ENCODE data around the gene SLX9. TPM values are rescaled to one million over a fixed set of nuclear protein-coding genes. Genes with fewer than 3 reads are reported as not detected.

Gene SLX9
- total RNA-seq, 1 experiment from 2014 or later, result 58.7 TPM

DNA sequence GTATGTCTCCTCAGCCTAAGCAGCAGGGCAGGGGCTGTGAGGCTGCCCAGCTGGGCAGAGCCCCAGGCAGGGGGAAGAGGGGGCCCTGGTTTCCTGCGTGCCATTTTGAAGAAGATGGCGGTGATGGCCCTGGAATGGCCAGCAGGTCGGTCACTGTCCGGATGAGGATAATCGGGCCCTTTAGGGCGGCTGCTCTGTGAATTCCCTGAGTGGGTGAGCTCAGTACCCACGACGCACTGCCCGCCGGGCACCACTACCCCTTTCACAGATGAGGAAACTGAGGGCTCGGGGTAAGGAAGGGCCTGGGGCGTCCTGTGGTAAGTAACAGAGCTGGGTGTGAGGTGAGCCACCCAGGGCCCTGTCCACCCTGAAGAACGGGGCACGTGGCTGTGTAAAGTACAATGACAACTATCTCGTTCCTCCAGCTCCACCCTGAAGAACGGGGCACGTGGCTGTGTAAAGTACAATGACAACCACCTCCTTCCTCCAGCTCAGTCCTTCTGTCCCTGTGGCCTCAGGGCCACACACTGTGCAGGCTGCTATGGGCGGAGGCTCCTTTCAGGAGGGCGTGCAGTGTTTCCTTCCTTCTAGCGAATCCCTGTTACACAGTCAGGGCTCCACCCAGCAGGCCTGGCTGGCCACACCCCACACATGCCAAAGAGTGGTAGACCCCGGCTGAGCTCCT, 42.4 kb upstream of the SLX9 start:
- intact Hi-C loops (cut with micrococcal nuclease), result no loop called here
- Mint-ChIP-seq H3K27me3 (ENCODE audit: insufficient read depth, unreplicated experiment) (no peaks in the 10 kb centered on the region), H3K4me3 (ENCODE audit: unreplicated experiment) (no peak overlapping the region), H3K27ac (ENCODE audit: low read depth, unreplicated experiment) (no peak overlapping the region), H3K9me3 (ENCODE audit: unreplicated experiment) (no peaks in the 10 kb centered on the region), H3K36me3 (ENCODE audit: insufficient read depth, unreplicated experiment) (peaks cover under 1% of the 10 kb centered on the region), H3K4me1 (ENCODE audit: insufficient read depth, unreplicated experiment) (no peaks in the 10 kb centered on the region)
- CTCF ChIA-PET, result interaction anchor here (0.6 to 1.0 kb wide), 3 partner anchors 14 to 96 kb away, joined by 3 to 4 read pairs (median 4); no protein-coding TSS in a partner anchor
- POLR2A ChIA-PET, result interaction anchor here (1.3 kb wide), 1 partner anchor 96 kb away, joined by 3 read pairs; the partner anchor contains the start of gene UBE2G2
- no peak for TF ChIP-seq CTCF (IDR thresholded peaks at IDR 0.05; ENCODE audit: unreplicated experiment)
- no TSS peak for BruUV-seq (replicated peaks)
- no peak for DNase-seq (ENCODE audit: unreplicated experiment)

DNA sequence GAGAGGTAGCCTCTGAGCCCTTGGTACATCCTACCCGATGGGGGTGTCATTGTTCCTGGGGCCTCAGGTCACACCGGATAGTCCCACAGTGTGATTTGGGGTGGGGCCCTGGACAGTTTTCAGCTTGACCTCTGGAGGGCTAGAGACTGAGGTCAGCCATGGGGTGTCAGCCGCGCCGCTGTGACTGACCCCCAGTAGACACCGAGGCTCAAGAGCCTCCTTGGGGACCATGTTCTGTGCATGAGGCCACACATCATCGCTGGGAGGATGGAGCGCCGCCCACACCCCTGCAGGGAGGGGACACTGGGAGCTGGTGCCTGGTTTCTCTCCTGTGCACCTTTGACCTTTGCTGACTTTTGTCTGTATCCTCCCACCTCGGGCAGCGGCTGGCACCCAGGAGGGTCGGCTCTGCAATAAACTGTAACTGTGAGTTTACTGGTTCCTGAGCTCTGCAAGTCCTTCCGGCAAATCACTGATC, 41.8 kb upstream of the SLX9 start:
- Mint-ChIP-seq H3K4me3 (ENCODE audit: unreplicated experiment) (no peak overlapping the region), H3K36me3 (ENCODE audit: insufficient read depth, unreplicated experiment) (peaks cover 6% of the 10 kb centered on the region), H3K9me3 (ENCODE audit: unreplicated experiment) (no peaks in the 10 kb centered on the region), H3K27ac (ENCODE audit: low read depth, unreplicated experiment) (no peak overlapping the region), H3K4me1 (ENCODE audit: insufficient read depth, unreplicated experiment) (no peaks in the 10 kb centered on the region), H3K27me3 (ENCODE audit: insufficient read depth, unreplicated experiment) (no peaks in the 10 kb centered on the region)
- intact Hi-C loops (cut with micrococcal nuclease), result no loop called here
- ChIA-PET CTCF (interaction anchor here (0.5 to 1.0 kb wide), 4 partner anchors 13 to 284 kb away, joined by 3 to 5 read pairs (median 4); no protein-coding TSS in a partner anchor), POLR2A (interaction anchor here (1.3 kb wide), 1 partner anchor 96 kb away, joined by 3 read pairs; the partner anchor contains the start of gene UBE2G2)
- no TSS peak for BruUV-seq (replicated peaks)
- no peak for DNase-seq (ENCODE audit: unreplicated experiment)
- no peak for TF ChIP-seq CTCF (IDR thresholded peaks at IDR 0.05; ENCODE audit: unreplicated experiment)

- CTCF ChIA-PET, result interaction anchor here (0.5 kb wide), 1 partner anchor 283 kb away, joined by 5 read pairs; no protein-coding TSS in a partner anchor
- intact Hi-C loops (cut with micrococcal nuclease), result no loop called here
- BruUV-seq (replicated peaks), result no TSS peak
- POLR2A ChIA-PET, result interaction anchor here (0.6 to 0.9 kb wide), 2 partner anchors 27 to 180 kb away, joined by 3 read pairs; no protein-coding TSS in a partner anchor
- Mint-ChIP-seq H3K36me3 (ENCODE audit: insufficient read depth, unreplicated experiment) (peaks cover 8% of the 10 kb centered on the region), H3K9me3 (ENCODE audit: unreplicated experiment) (no peaks in the 10 kb centered on the region), H3K4me3 (ENCODE audit: unreplicated experiment) (no peak overlapping the region), H3K4me1 (ENCODE audit: insufficient read depth, unreplicated experiment) (no peaks in the 10 kb centered on the region), H3K27me3 (ENCODE audit: insufficient read depth, unreplicated experiment) (no peaks in the 10 kb centered on the region), H3K27ac (ENCODE audit: low read depth, unreplicated experiment) (no peak overlapping the region)
- TF ChIP-seq CTCF (IDR thresholded peaks at IDR 0.05; ENCODE audit: unreplicated experiment), result no peak
- no peak for DNase-seq (ENCODE audit: unreplicated experiment)
Observed at GRCh38 chr21:44898851-44899767, 40.7 kb upstream of the SLX9 start.

Data from MCF 10A (cell line).